ENCODE measurements around the gene AMD1.

The AMD1 gene

GRCh38 chr6:110873981-110874879, at the start of gene AMD1:
Gene AMD1 (plus strand): TSS chr6:110874785. CDS start chr6:110875106, 321 bp downstream.
- H3K9ac ChIP-seq (ENCODE audit: low read depth, low read length, poor library complexity, severe bottlenecking) = peak within 1 kb of the TSS; percentile 99
- peaks cover 66% of the 10 kb centered on the region for H3K79me2 ChIP-seq (ENCODE audit: insufficient read depth, low read length)
- peaks cover 45% of the 10 kb centered on the region for H4K20me1 ChIP-seq (ENCODE audit: insufficient read depth, low read length, poor library complexity, severe bottlenecking)
- peak within 1 kb of the TSS; percentile 88 for H2AFZ ChIP-seq (ENCODE audit: low read length)
- peak within 1 kb of the TSS; percentile 83 for H3K4me3 ChIP-seq (ENCODE audit: low read length, poor library complexity, severe bottlenecking)
- H3K4me2 ChIP-seq (ENCODE audit: low read depth, low read length, poor library complexity, severe bottlenecking) = peak within 1 kb of the TSS; percentile 94
- no peaks in the 10 kb centered on the region for H3K9me3 ChIP-seq (ENCODE audit: insufficient read depth, low read depth, low read length)
- no peaks in the 10 kb centered on the region for H3K9me2 ChIP-seq (replicated peaks; ENCODE audit: low read depth, low read length)
- H3K4me1 ChIP-seq (ENCODE audit: insufficient read depth, low read length, poor library complexity, severe bottlenecking) = peaks cover 23% of the 10 kb centered on the region
- peaks cover 13% of the 10 kb centered on the region for H3K27me3 ChIP-seq (ENCODE audit: insufficient read depth, low read length, poor library complexity, severe bottlenecking)
- no peaks in the 10 kb centered on the region for H3K36me3 ChIP-seq (ENCODE audit: insufficient read depth, low read length)
- no peak for TF ChIP-seq EZH2phosphoT487 (IDR thresholded peaks at IDR 0.05; ENCODE audit: borderline replicate concordance)
- TF ChIP-seq CTCF (conservative IDR thresholded peaks at IDR 0.05; ENCODE audit: low read length) = no peak
- no peaks in the 10 kb centered on the region for H3F3A ChIP-seq (ENCODE audit: low read depth)

GRCh38 chr6:110826236-110827129, 48.1 kb upstream of the AMD1 start:
- Histone ChIP-seq H3K9me3 (ENCODE audit: insufficient read depth, low read depth, low read length) (no peaks in the 10 kb centered on the region), H3K4me1 (ENCODE audit: insufficient read depth, low read length, poor library complexity, severe bottlenecking) (peaks cover 6% of the 10 kb centered on the region), H4K20me1 (ENCODE audit: insufficient read depth, low read length, poor library complexity, severe bottlenecking) (no peaks in the 10 kb centered on the region), H3K36me3 (ENCODE audit: insufficient read depth, low read length) (no peaks in the 10 kb centered on the region), H3K4me3 (ENCODE audit: low read length, poor library complexity, severe bottlenecking) (no peak overlapping the region), H3K9me2 (replicated peaks; ENCODE audit: low read depth, low read length) (no peaks in the 10 kb centered on the region), H3K27me3 (ENCODE audit: insufficient read depth, low read length, poor library complexity, severe bottlenecking) (no peaks in the 10 kb centered on the region), H3F3A (ENCODE audit: low read depth) (no peaks in the 10 kb centered on the region), H2AFZ (ENCODE audit: low read length) (peak overlapping the region; percentile 56; the same call in 1 of the 2 replicates), H3K9ac (ENCODE audit: low read depth, low read length, poor library complexity, severe bottlenecking) (peak overlapping the region; percentile 9), H3K79me2 (ENCODE audit: insufficient read depth, low read length) (no peaks in the 10 kb centered on the region), H3K4me2 (ENCODE audit: low read depth, low read length, poor library complexity, severe bottlenecking) (no peak overlapping the region)
- TF ChIP-seq CTCF (conservative IDR thresholded peaks at IDR 0.05; ENCODE audit: low read length) = no peak
- no peak for TF ChIP-seq EZH2phosphoT487 (IDR thresholded peaks at IDR 0.05; ENCODE audit: borderline replicate concordance)

DNA sequence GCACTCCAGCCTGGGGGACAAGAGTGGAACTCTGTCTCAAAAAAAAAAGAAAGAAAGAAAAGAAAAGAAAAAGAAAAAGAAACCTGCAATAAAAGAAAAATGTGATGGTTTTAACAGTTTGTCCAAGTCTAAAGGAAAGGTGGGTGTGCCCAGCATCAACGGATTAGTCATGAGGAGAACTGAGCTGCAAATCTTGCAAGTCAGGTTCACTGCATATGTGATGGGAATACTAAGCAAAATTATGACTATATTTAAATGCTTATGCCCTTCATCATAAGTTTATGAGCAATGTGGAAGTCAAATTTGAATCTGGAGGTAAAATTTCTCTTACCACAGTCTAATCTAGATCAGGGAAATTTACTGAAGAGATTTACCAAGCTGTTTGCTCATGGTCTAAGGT, 46.2 kb upstream of the AMD1 start:
- no peak overlapping the region for H2AFZ ChIP-seq (ENCODE audit: low read length)
- no peaks in the 10 kb centered on the region for H4K20me1 ChIP-seq (ENCODE audit: insufficient read depth, low read length, poor library complexity, severe bottlenecking)
- H3K4me1 ChIP-seq (ENCODE audit: insufficient read depth, low read length, poor library complexity, severe bottlenecking) = peaks cover 3% of the 10 kb centered on the region
- H3K79me2 ChIP-seq (ENCODE audit: insufficient read depth, low read length) = no peaks in the 10 kb centered on the region
- no peaks in the 10 kb centered on the region for H3K27me3 ChIP-seq (ENCODE audit: insufficient read depth, low read length, poor library complexity, severe bottlenecking)
- H3K9me2 ChIP-seq (replicated peaks; ENCODE audit: low read depth, low read length) = no peaks in the 10 kb centered on the region
- no peak overlapping the region for H3K9ac ChIP-seq (ENCODE audit: low read depth, low read length, poor library complexity, severe bottlenecking)
- H3F3A ChIP-seq (ENCODE audit: low read depth) = no peaks in the 10 kb centered on the region
- no peak overlapping the region for H3K4me2 ChIP-seq (ENCODE audit: low read depth, low read length, poor library complexity, severe bottlenecking)
- H3K9me3 ChIP-seq (ENCODE audit: insufficient read depth, low read depth, low read length) = no peaks in the 10 kb centered on the region
- no peak for TF ChIP-seq CTCF (conservative IDR thresholded peaks at IDR 0.05; ENCODE audit: low read length)
- no peak for TF ChIP-seq EZH2phosphoT487 (IDR thresholded peaks at IDR 0.05; ENCODE audit: borderline replicate concordance)
- no peaks in the 10 kb centered on the region for H3K36me3 ChIP-seq (ENCODE audit: insufficient read depth, low read length)
- no peak overlapping the region for H3K4me3 ChIP-seq (ENCODE audit: low read length, poor library complexity, severe bottlenecking)

Measured in Loucy (cell line).